HEK293 (cell line): ENCODE results near the gene ZNF423.

Experiments used
- CTCF ChIA-PET: fragments of 350-600 bp; formaldehyde crosslinking; extraction: SDS; loops from one replicate; lab custom pipeline; 2021; ENCODE audit warnings: antibody characterized with exemption; lab: Yijun Ruan, JAX
- POLR2A ChIA-PET: fragments of 300-600 bp; formaldehyde crosslinking; extraction: SDS; loops from one replicate; lab custom pipeline; 2020; ENCODE audit warnings: antibody characterized with exemption, inconsistent platforms; lab: Yijun Ruan, JAX
- H3K27ac ChIP-seq: fragments of 200-500 bp; sonication (Bioruptor generic); 2 replicates; pipeline ENCODE4 v1.5.1; 2014; ENCODE audit warnings: low read depth, low read length, control low read depth, inconsistent platforms; ENCODE audit errors: extremely low read depth
- H3K36me3 ChIP-seq, 2 experiments: fragments of 200-500 bp in 1 of 2; sonication (Bioruptor generic) in 1 of 2; 1 replicate in 1 of 2; 2 replicates in 1 of 2; pipeline ENCODE4 v1.5.1; 2014 to 2017; ENCODE audit warnings: inconsistent platforms in 2 of 2, low read length in 2 of 2; ENCODE audit not compliant: control insufficient read depth in 2 of 2, insufficient read depth in 1 of 2
- H3K4me1 ChIP-seq: fragments of 200-500 bp; sonication (Bioruptor generic); 2 replicates; pipeline ENCODE4 v1.5.1; 2014; ENCODE audit warnings: mild to moderate bottlenecking, low read length, inconsistent platforms; ENCODE audit not compliant: control insufficient read depth, insufficient read depth
- H3K4me3 ChIP-seq: 2 replicates; pipeline ENCODE4 v1.5.1; 2011; ENCODE audit warnings: low read depth, mild to moderate bottlenecking, control low read depth, low read length, moderate library complexity
- H3K9me3 ChIP-seq: fragments of 200-500 bp; sonication (Bioruptor generic); 2 replicates; pipeline ENCODE4 v1.5.1; 2014; ENCODE audit warnings: low read depth, low read length, inconsistent platforms; ENCODE audit not compliant: control insufficient read depth, insufficient read depth
- KLF8 ChIP-seq: fragments of 450-650 bp; formaldehyde crosslinking; IDR thresholded peaks from 2 replicates; pipeline ENCODE4 v1.5.1; 2016; ENCODE audit warnings: missing biosample characterization, missing genetic modification characterization
- RBAK ChIP-seq: fragments of 450-650 bp; formaldehyde crosslinking; IDR thresholded peaks from 2 replicates; pipeline ENCODE4 v1.5.1; 2016; ENCODE audit warnings: missing biosample characterization, missing genetic modification characterization
- SCRT2 ChIP-seq: fragments of 450-650 bp; formaldehyde crosslinking; IDR thresholded peaks from 2 replicates; pipeline ENCODE4 v1.5.1; 2016; ENCODE audit warnings: missing biosample characterization, missing genetic modification characterization
- ZBTB6 ChIP-seq: fragments of 450-650 bp; formaldehyde crosslinking; IDR thresholded peaks from 2 replicates; pipeline ENCODE4 v1.5.1; 2017; ENCODE audit warnings: missing biosample characterization, missing genetic modification characterization
- ZNF138 ChIP-seq: fragments of 450-650 bp; formaldehyde crosslinking; IDR thresholded peaks from 2 replicates; pipeline ENCODE4 v1.5.1; 2016; ENCODE audit warnings: missing biosample characterization, missing genetic modification characterization, borderline replicate concordance
- ZNF146 ChIP-seq: fragments of 450-650 bp; formaldehyde crosslinking; IDR thresholded peaks from 2 replicates; pipeline ENCODE4 v1.5.1; 2016; ENCODE audit warnings: missing biosample characterization, missing genetic modification characterization
- ZNF157 ChIP-seq: fragments of 450-650 bp; formaldehyde crosslinking; IDR thresholded peaks from 2 replicates; pipeline ENCODE4 v1.5.1; 2016; ENCODE audit warnings: missing biosample characterization, missing genetic modification characterization
- ZNF174 ChIP-seq: fragments of 450-650 bp; formaldehyde crosslinking; IDR thresholded peaks from 2 replicates; pipeline ENCODE4 v1.5.0; 2017; ENCODE audit warnings: missing biosample characterization, mild to moderate bottlenecking, missing genetic modification characterization
- ZNF239 ChIP-seq: fragments of 450-650 bp; formaldehyde crosslinking; IDR thresholded peaks from 2 replicates; pipeline ENCODE4 v1.5.1; 2016; ENCODE audit warnings: missing biosample characterization, missing genetic modification characterization
- ZNF37A ChIP-seq: fragments of 450-650 bp; IDR thresholded peaks from 2 replicates; pipeline ENCODE4 v1.5.1; 2018; ENCODE audit warnings: missing biosample characterization, missing genetic modification characterization
- ZNF426 ChIP-seq: fragments of 450-650 bp; formaldehyde crosslinking; IDR thresholded peaks from 2 replicates; pipeline ENCODE4 v1.5.1; 2017; ENCODE audit warnings: missing biosample characterization, missing genetic modification characterization, mild to moderate bottlenecking, inconsistent platforms, moderate library complexity
- ZNF514 ChIP-seq: fragments of 450-650 bp; formaldehyde crosslinking; IDR thresholded peaks from 2 replicates; pipeline ENCODE4 v1.5.1; 2016; ENCODE audit warnings: missing biosample characterization, missing genetic modification characterization
- ZNF530 ChIP-seq: fragments of 450-650 bp; formaldehyde crosslinking; IDR thresholded peaks from 2 replicates; pipeline ENCODE4 v1.5.1; 2016; ENCODE audit warnings: low read depth, missing biosample characterization, missing genetic modification characterization
- ZNF561 ChIP-seq: fragments of 450-650 bp; IDR thresholded peaks from 2 replicates; pipeline ENCODE4 v1.5.1; 2018; ENCODE audit warnings: missing biosample characterization, missing genetic modification characterization, borderline replicate concordance
- ZNF600 ChIP-seq: fragments of 450-650 bp; formaldehyde crosslinking; IDR thresholded peaks from 2 replicates; pipeline ENCODE4 v1.5.1; 2016; ENCODE audit warnings: missing biosample characterization, missing genetic modification characterization
- ZNF610 ChIP-seq: fragments of 450-650 bp; formaldehyde crosslinking; IDR thresholded peaks from 2 replicates; pipeline ENCODE4 v1.5.1; 2016; ENCODE audit warnings: missing biosample characterization, missing genetic modification characterization, borderline replicate concordance
- ZNF660 ChIP-seq: fragments of 450-650 bp; IDR thresholded peaks from 2 replicates; pipeline ENCODE4 v1.5.1; 2018; ENCODE audit warnings: missing biosample characterization, mild to moderate bottlenecking, missing genetic modification characterization
- ZNF707 ChIP-seq: fragments of 450-650 bp; formaldehyde crosslinking; IDR thresholded peaks from 2 replicates; pipeline ENCODE4 v1.5.1; 2016; ENCODE audit warnings: missing biosample characterization, missing genetic modification characterization
- TF ChIP-seq, protein P1 (sequence below): fragments of 450-650 bp; formaldehyde crosslinking; IDR thresholded peaks from 2 replicates; pipeline ENCODE4 v1.5.1; 2016; ENCODE audit warnings: missing biosample characterization, missing genetic modification characterization
- TF ChIP-seq, protein P2 (sequence below): fragments of 450-650 bp; formaldehyde crosslinking; IDR thresholded peaks from 2 replicates; pipeline ENCODE4 v1.5.1; 2017; ENCODE audit warnings: missing biosample characterization, missing genetic modification characterization
- TF ChIP-seq, protein P3 (sequence below): fragments of 450-650 bp; formaldehyde crosslinking; IDR thresholded peaks from 2 replicates; pipeline ENCODE4 v1.5.1; 2016; ENCODE audit warnings: missing biosample characterization, missing genetic modification characterization

ZNF423 gene

GRCh38 chr16:49446805-49447204 lies 409.1 kb downstream of the ZNF423 start:
- Histone ChIP-seq H3K36me3 (no peaks in the 10 kb centered on the region), H3K27ac (no peak overlapping the region), H3K9me3 (no peaks in the 10 kb centered on the region), H3K4me3 (no peak overlapping the region), H3K4me1 (no peaks in the 10 kb centered on the region)
- POLR2A ChIA-PET = no interaction called here
- CTCF ChIA-PET = interaction anchor here (0.7 to 0.8 kb wide), 2 partner anchors 411 to 574 kb away, joined by 3 read pairs; no protein-coding TSS in a partner anchor
- TF ChIP-seq RBAK (tag by site-specific recombination) (no peak), KLF8 (tag by site-specific recombination) (no peak), ZBTB6 (tag by site-specific recombination) (no peak), ZNF600 (no peak), SCRT2 (tag by site-specific recombination) (no peak), ZNF37A (no peak)
- TF ChIP-seq, protein P1, sequence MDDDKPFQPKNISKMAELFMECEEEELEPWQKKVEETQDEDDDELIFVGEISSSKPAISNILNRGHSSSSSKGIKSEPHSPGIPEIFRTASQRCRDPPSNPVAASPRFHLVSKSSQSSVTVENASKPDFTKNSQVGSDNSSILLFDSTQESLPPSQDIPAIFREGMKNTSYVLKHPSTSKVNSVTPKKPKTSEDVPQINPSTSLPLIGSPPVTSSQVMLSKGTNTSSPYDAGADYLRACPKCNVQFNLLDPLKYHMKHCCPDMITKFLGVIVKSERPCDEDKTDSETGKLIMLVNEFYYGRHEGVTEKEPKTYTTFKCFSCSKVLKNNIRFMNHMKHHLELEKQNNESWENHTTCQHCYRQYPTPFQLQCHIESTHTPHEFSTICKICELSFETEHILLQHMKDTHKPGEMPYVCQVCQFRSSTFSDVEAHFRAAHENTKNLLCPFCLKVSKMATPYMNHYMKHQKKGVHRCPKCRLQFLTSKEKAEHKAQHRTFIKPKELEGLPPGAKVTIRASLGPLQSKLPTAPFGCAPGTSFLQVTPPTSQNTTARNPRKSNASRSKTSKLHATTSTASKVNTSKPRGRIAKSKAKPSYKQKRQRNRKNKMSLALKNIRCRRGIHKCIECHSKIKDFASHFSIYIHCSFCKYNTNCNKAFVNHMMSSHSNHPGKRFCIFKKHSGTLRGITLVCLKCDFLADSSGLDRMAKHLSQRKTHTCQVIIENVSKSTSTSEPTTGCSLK (tag by site-specific recombination) = no peak
- TF ChIP-seq, protein P2, sequence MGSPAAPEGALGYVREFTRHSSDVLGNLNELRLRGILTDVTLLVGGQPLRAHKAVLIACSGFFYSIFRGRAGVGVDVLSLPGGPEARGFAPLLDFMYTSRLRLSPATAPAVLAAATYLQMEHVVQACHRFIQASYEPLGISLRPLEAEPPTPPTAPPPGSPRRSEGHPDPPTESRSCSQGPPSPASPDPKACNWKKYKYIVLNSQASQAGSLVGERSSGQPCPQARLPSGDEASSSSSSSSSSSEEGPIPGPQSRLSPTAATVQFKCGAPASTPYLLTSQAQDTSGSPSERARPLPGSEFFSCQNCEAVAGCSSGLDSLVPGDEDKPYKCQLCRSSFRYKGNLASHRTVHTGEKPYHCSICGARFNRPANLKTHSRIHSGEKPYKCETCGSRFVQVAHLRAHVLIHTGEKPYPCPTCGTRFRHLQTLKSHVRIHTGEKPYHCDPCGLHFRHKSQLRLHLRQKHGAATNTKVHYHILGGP (tag by site-specific recombination) = no peak

DNA sequence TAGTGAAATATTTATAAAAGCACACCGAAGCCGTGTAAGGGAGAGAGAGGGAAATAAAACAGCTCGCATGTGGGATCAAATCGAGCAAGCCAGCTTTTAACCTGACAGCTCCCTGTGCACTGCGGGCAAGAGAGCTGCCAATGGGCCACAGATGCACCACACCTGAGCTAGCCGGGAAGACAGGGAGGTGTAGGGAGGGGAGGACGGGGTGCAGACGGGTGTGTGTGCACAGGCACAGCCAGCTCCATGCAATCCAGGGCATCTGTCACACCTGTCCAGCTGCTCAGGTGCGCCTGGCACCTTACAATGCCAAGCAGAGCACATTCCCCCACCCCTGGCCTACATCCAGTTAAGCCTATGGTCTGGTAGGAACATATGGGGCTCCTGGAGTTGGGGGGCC lies 412.3 kb downstream of the ZNF423 start:
- ChIA-PET POLR2A (no interaction called here), CTCF (interaction anchor here (0.6 to 0.8 kb wide), 2 partner anchors 112 to 321 kb away, joined by 3 read pairs; no protein-coding TSS in a partner anchor)
- Histone ChIP-seq H3K9me3 (no peaks in the 10 kb centered on the region), H3K4me1 (no peaks in the 10 kb centered on the region), H3K36me3 (no peaks in the 10 kb centered on the region), H3K27ac (no peak overlapping the region), H3K4me3 (no peak overlapping the region)
- no peak for TF ChIP-seq ZNF426
- TF ChIP-seq ZNF157 (tag by site-specific recombination) = no peak
- no peak for TF ChIP-seq ZNF146 (tag by site-specific recombination)
- no peak for TF ChIP-seq ZNF239 (tag by site-specific recombination)
- no peak for TF ChIP-seq ZNF610 (tag by site-specific recombination)
- no peak for TF ChIP-seq ZNF138 (tag by site-specific recombination)
- TF ChIP-seq ZNF561 (tag by site-specific recombination) = no peak
- no peak for TF ChIP-seq ZNF530 (tag by site-specific recombination)
- TF ChIP-seq, protein P2 (tag by site-specific recombination) = no peak
- no peak for TF ChIP-seq ZNF174 (tag by site-specific recombination)
- TF ChIP-seq, protein P3, sequence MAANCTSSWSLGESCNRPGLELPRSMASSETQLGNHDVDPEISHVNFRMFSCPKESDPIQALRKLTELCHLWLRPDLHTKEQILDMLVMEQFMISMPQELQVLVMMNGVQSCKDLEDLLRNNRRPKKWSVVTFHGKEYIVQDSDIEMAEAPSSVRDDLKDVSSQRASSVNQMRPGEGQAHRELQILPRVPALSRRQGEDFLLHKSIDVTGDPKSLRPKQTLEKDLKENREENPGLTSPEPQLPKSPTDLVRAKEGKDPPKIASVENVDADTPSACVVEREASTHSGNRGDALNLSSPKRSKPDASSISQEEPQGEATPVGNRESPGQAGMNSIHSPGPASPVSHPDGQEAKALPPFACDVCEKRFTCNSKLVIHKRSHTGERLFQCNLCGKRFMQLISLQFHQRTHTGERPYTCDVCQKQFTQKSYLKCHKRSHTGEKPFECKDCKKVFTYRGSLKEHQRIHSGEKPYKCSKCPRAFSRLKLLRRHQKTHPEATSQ (tag by site-specific recombination) = no peak
- TF ChIP-seq ZNF514 (tag by site-specific recombination) = no peak
- TF ChIP-seq ZNF660 (tag by site-specific recombination) = no peak
- no peak for TF ChIP-seq ZNF707 (tag by site-specific recombination)
